ENCODE results near the gene FAM234A.

FAM234A gene

DNA sequence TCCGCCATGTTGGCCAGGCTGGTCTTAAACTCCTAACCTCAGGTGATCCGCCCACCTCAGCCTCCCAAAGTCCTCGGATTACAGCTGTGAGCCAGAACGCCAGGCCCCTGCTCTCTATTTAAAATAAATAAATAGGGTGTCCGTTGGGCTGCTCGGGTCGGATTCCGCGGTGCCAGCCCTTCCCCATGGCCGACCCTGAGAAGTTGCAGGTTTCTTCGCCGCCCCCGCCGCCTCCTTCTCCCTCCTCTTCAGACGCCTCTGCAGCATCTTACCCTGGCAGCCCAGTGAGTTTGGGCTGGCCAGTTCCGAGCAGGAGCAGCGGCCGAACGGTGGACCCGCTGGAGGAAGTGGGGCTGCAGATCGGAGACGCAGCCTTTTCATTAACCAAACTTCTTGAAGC, 3.7 kb upstream of the FAM234A start:
- no peak for DNase-seq (ENCODE audit: low read depth)
- TF ChIP-seq, protein P1, sequence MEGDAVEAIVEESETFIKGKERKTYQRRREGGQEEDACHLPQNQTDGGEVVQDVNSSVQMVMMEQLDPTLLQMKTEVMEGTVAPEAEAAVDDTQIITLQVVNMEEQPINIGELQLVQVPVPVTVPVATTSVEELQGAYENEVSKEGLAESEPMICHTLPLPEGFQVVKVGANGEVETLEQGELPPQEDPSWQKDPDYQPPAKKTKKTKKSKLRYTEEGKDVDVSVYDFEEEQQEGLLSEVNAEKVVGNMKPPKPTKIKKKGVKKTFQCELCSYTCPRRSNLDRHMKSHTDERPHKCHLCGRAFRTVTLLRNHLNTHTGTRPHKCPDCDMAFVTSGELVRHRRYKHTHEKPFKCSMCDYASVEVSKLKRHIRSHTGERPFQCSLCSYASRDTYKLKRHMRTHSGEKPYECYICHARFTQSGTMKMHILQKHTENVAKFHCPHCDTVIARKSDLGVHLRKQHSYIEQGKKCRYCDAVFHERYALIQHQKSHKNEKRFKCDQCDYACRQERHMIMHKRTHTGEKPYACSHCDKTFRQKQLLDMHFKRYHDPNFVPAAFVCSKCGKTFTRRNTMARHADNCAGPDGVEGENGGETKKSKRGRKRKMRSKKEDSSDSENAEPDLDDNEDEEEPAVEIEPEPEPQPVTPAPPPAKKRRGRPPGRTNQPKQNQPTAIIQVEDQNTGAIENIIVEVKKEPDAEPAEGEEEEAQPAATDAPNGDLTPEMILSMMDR (IDR thresholded peaks at IDR 0.05; ENCODE audit: low read depth, low read length, missing control alignments), result no peak
- H3K4me3 ChIP-seq (ENCODE audit: low read depth, low read length), result no peak overlapping the region
- in situ Hi-C loops (cut with HindIII; ENCODE audit: low sequenced_read_pairs), result no loop called here

DNA sequence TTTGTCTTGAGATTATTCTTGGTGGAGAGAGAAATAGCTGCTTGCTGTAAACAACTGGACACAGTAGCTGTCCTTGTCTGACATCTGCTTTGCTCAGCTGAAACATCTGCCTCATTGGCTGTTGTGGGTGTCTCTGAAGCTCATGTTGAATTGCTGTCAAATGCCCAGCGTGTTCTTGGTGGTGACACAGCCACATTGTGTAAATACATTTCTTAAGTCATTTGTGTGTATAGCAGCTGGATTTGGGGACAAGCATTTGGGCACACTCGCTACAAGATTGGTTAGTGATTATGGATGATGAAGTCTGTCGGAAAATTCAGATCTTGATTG, 5.3 kb downstream of the FAM234A start:
- in situ Hi-C loops (cut with HindIII; ENCODE audit: low sequenced_read_pairs), result no loop called here
- no peak for DNase-seq (ENCODE audit: low read depth)
- TF ChIP-seq, protein P1 (IDR thresholded peaks at IDR 0.05; ENCODE audit: low read depth, low read length, missing control alignments), result no peak
- H3K4me3 ChIP-seq (ENCODE audit: low read depth, low read length), result no peak overlapping the region

DNA sequence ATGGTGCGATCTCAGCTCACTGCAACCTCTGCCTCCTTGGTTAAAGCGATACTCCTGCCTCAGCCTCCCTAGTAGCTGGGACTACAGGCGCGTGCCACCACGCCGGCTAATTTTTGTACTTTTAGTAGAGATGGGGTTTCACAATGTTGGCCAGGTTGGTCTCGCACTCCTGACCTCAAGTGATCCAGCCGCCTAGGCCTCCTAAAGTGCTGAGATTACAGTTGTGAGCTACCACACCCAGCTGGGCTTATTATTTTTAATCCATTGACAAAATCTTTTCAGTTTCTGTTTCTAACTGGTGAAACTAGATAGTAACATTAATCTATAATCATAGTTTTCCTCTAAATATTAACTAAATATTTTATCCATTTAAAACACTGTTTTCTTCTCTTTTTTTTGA, 5.9 kb downstream of the FAM234A start:
- TF ChIP-seq, protein P1 (IDR thresholded peaks at IDR 0.05; ENCODE audit: low read depth, low read length, missing control alignments), result no peak
- in situ Hi-C loops (cut with HindIII; ENCODE audit: low sequenced_read_pairs), result no loop called here
- no peak for DNase-seq (ENCODE audit: low read depth)
- no peak overlapping the region for H3K4me3 ChIP-seq (ENCODE audit: low read depth, low read length)

DNA sequence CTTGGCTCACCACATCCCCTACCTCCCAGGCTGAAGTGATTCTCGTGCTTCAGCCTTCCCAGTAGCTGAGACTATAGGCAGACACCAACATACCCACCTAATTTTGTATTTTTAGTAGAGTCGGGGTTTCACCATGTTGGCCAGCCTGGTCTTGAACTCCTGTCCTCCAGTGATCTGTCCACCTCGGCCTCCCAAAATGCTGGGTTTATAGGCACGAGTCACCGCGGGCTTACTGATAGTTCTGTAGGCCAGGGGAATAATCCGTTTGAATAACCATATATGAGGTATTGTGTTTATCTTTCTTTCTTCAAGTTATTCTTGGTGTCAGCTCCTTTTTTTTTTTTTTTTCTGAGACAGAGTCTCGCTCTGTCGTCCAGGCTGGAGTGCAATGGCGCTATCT, 7.7 kb downstream of the FAM234A start:
- in situ Hi-C loops (cut with HindIII; ENCODE audit: low sequenced_read_pairs), result no loop called here
- TF ChIP-seq, protein P1 (IDR thresholded peaks at IDR 0.05; ENCODE audit: low read depth, low read length, missing control alignments), result no peak
- no peak overlapping the region for H3K4me3 ChIP-seq (ENCODE audit: low read depth, low read length)
- no peak for DNase-seq (ENCODE audit: low read depth)

DNA sequence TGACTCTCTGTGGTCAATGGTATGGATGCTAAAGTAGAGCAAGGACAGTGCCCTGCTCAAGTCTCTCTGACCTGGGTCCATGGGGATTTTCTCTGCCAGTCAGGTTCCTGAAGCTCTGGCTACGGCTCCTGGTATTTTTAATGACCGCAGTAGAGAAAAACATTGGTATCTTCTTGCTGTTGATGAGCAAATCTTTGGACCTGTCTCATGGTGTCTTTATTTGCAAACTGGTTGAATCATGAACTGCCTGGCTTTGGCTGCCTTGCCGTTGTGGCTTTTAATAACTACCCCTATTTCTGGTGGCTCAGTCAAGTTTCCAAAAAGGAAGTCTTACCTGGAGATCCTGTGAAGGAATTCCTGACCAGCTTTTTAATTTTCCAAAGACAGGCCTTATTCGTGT, 8.7 kb downstream of the FAM234A start:
- DNase-seq (ENCODE audit: low read depth), result no peak
- TF ChIP-seq, protein P1 (IDR thresholded peaks at IDR 0.05; ENCODE audit: low read depth, low read length, missing control alignments), result no peak
- H3K4me3 ChIP-seq (ENCODE audit: low read depth, low read length), result no peak overlapping the region
- in situ Hi-C loops (cut with HindIII; ENCODE audit: low sequenced_read_pairs), result no loop called here

DNA sequence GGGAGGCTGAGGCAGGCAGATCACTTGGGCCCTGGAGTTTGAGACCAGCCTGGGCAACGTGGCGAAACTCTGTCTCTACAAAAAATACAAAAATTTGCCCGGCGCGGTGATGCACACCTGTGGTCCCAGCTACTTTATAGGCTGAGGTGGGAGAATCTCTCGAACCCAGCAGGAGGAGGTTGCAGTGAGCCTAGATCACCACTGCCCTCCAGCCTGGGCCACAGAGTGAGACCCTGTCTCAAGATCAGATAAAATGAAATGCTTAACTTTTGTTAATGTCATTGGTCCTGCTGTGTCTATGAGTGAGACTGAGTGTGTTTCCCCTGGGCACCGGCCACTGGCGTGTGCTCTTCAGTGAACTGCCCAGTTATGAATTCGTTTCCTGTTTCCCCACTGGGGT, 10.5 kb downstream of the FAM234A start:
- H3K4me3 ChIP-seq (ENCODE audit: low read depth, low read length), result no peak overlapping the region
- no peak for DNase-seq (ENCODE audit: low read depth)
- in situ Hi-C loops (cut with HindIII; ENCODE audit: low sequenced_read_pairs), result loop anchor here (5.0 kb wide), 2 partner anchors 42 to 48 kb away; no protein-coding TSS in a partner anchor
- TF ChIP-seq, protein P1 (IDR thresholded peaks at IDR 0.05; ENCODE audit: low read depth, low read length, missing control alignments), result no peak

DNA sequence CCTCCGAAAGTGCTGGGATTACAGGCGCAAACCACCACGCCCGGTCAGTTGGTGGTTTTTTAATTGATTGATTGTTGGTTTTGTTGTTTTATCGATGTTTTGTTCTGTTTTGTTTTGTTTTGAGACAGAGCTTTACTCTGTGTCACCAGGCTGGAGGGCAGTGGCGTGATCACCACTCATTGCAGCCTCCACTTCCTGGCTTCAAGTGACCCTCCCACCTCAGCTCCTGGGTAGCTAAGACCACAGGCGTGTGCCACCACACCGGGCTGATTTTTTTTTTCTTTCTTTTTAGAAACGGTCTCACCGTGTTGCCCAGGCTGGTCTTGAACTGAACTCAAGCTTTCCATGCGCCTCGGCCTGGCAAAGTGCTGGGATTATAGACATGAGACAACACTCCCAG, 12.4 kb downstream of the FAM234A start:
- no peak overlapping the region for H3K4me3 ChIP-seq (ENCODE audit: low read depth, low read length)
- TF ChIP-seq, protein P1 (IDR thresholded peaks at IDR 0.05; ENCODE audit: low read depth, low read length, missing control alignments), result no peak
- in situ Hi-C loops (cut with HindIII; ENCODE audit: low sequenced_read_pairs), result loop anchor here (5.0 kb wide), 2 partner anchors 40 to 50 kb away; no protein-coding TSS in a partner anchor
- DNase-seq (ENCODE audit: low read depth), result no peak
